Small intestine (tissue), 7 donors: ENCODE data around the gene NAV2. TPM values are rescaled to one million over a fixed set of nuclear protein-coding genes. Genes with fewer than 3 reads are reported as not detected.

Experiments
- DNase-seq, 2 donors: peaks; one replicate each; pipeline versions ENCODE4 v3.0.0 to v3.0.0-alpha.2; 2013
- FAIRE-seq: peaks from 2 replicates; lab custom pipeline; 2012; peaks lifted over from hg19 to GRCh38; lab: Jason Lieb, UNC
- H3K27ac ChIP-seq, 3 donors: one replicate each; pipeline ENCODE4 v1.5.1; 2013; ENCODE audit warnings: low read length in 2 of 3, mild to moderate bottlenecking in 2 of 3, control low read depth in 1 of 3, inconsistent platforms in 1 of 3, low read depth in 1 of 3, moderate library complexity in 1 of 3
- H3K27me3 ChIP-seq, 3 donors: one replicate each; pipeline ENCODE4 v1.6.1; 2013; ENCODE audit warnings: low read length in 3 of 3, inconsistent platforms in 1 of 3; ENCODE audit not compliant: control insufficient read depth in 3 of 3, insufficient read depth in 3 of 3
- H3K36me3 ChIP-seq, 3 donors: one replicate each; pipeline ENCODE4 v1.6.1; 2013; ENCODE audit warnings: low read length in 3 of 3, inconsistent platforms in 1 of 3, low read depth in 1 of 3, mild to moderate bottlenecking in 1 of 3, moderate library complexity in 1 of 3; ENCODE audit not compliant: control insufficient read depth in 3 of 3, insufficient read depth in 2 of 3
- H3K4me1 ChIP-seq, 3 donors: one replicate each; pipeline ENCODE4 v1.6.1; 2013; ENCODE audit warnings: low read length in 2 of 3, inconsistent platforms in 1 of 3, low read depth in 1 of 3, mild to moderate bottlenecking in 1 of 3, moderate library complexity in 1 of 3; ENCODE audit not compliant: control insufficient read depth in 3 of 3, insufficient read depth in 2 of 3
- H3K4me3 ChIP-seq, 3 donors: one replicate each; pipeline ENCODE4 v1.5.1; 2013; ENCODE audit warnings: low read length in 3 of 3, control low read depth in 1 of 3, inconsistent platforms in 1 of 3, low read depth in 1 of 3, mild to moderate bottlenecking in 1 of 3, moderate library complexity in 1 of 3
- H3K9me3 ChIP-seq, 2 donors: one replicate each; pipeline ENCODE4 v1.6.1; 2013; ENCODE audit warnings: low read depth in 1 of 2, low read length in 1 of 2; ENCODE audit not compliant: control insufficient read depth in 2 of 2, insufficient read depth in 1 of 2
- WGBS, 3 donors: extraction: QIAGEN DNeasy Blood & Tissue Kit; methylation state at CpG; one replicate each; pipeline ENCODE4 v1.1.7; 2013; 5-methylcytosine and 5-hydroxymethylcytosine counted together
- polyA plus RNA-seq, 4 donors: library from polyadenylated mRNA; stranded (reverse) in 3 of 4; unstranded in 1 of 4; fragments of 200-250 nt in 3 of 4; fragments of 120-200 nt in 1 of 4; gene quantifications; one replicate each; pipeline versions ENCODE4 v1.2.1 to v1.2.3, GENCODE V29; 2013
- donor health status: healthy with polysubstance abuse.
- donor health status: control.
- donor health status: control.
- donor health status: Bipolar disorder and iron deficiency.
- donor health status: healthy.

NAV2 gene
- polyA plus RNA-seq, 4 donors: 1.6 to 6.5 (median 3.6) TPM

DNA sequence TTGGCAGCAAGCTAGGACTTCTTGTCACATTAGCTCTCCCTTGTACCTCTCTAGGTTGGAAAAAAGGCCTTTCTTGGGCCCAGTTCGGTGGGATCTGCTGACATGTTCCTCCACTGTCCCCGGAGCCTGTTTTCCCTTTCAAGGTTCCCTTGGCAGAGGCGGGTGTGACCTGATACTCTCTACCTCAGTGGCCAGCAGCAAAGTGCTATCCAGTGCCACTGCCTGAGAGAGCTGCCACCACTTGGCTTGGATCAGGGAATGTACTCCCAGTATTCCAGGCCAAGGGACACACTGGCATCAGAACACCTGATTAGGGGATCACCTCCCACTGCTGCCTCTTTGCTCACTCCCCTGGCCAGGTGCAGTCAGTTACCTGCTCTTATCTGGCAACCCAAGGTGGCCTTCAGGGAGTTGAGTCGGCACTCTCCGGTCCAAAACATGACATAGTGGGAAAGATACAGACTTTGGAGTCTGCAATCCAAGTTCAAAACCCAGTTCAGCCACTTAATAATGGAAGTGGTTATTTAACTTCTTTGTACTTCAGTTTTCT, 17.8 kb upstream of the NAV2 start:
- FAIRE-seq (no peak), DNase-seq (no peak)
- WGBS, 3 donors: 77 to 87% (median 81%) methylated on average over 5 of the region's 5 CpGs
- H3K4me3 ChIP-seq: no peak overlapping the region
- H3K4me1 ChIP-seq: no peaks in the 10 kb centered on the region
- no peaks in the 10 kb centered on the region for H3K36me3 ChIP-seq
- H3K9me3 ChIP-seq: no peaks in the 10 kb centered on the region
- H3K27me3 ChIP-seq: no peaks in the 10 kb centered on the region
- no peak overlapping the region for H3K27ac ChIP-seq

DNA sequence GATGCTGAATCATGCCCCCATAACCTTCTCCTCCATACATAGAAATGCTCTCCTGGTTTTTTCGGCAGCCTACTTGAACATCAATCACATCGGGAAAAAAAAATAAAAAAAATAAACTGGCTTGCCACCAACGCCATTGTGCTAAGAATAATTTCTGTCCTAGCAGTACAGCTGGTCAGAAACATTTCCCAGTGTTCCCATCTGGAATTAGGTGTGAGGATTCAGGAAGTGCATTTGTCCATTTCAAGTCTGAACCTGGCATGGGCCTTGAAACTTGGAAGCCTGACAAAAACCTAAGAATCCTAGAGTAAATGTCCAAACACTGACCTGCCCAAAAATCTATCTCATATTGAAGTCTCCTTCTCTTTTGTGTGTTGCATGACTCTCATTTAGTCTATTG, 16.6 kb upstream of the NAV2 start:
- no peak for DNase-seq
- H3K27ac ChIP-seq: no peak overlapping the region
- no peaks in the 10 kb centered on the region for H3K9me3 ChIP-seq
- H3K4me3 ChIP-seq: no peak overlapping the region
- peaks cover 0 to 3% (median 0%) of the 10 kb centered on the region in 3 donors for H3K27me3 ChIP-seq
- 68 to 87% (median 82%) methylated on average over 3 of the region's 3 CpGs for whole genome bisulfite sequencing, 3 donors
- no peak for FAIRE-seq
- H3K4me1 ChIP-seq: no peaks in the 10 kb centered on the region
- H3K36me3 ChIP-seq: no peaks in the 10 kb centered on the region

DNA sequence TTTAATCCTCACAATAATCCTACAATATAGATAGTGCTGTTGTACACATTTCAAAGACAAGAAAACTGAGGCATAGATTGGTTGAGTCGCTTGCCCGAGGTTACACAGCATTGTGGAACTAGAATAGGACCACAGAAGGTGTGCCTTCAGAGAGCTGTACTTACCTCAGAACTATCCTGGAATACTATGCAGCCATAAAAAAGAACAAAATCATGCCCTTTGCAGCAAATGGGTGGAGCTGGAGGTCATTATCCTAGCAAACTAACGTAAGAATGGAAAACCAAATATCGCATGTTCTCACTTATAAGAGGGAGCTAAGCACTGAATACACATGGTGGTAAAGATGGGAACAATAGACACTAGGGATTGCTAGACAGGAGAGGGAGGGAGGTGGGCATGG, 15.7 kb upstream of the NAV2 start:
- WGBS, 3 donors: 93 to 97% (median 96%) methylated on average over 4 of the region's 4 CpGs
- FAIRE-seq (no peak), DNase-seq (no peak)
- no peak overlapping the region for H3K27ac ChIP-seq
- H3K9me3 ChIP-seq: no peaks in the 10 kb centered on the region
- no peaks in the 10 kb centered on the region for H3K36me3 ChIP-seq
- no peak overlapping the region for H3K4me3 ChIP-seq
- peaks cover 0 to 5% (median 0%) of the 10 kb centered on the region in 3 donors for H3K27me3 ChIP-seq
- no peaks in the 10 kb centered on the region for H3K4me1 ChIP-seq

DNA sequence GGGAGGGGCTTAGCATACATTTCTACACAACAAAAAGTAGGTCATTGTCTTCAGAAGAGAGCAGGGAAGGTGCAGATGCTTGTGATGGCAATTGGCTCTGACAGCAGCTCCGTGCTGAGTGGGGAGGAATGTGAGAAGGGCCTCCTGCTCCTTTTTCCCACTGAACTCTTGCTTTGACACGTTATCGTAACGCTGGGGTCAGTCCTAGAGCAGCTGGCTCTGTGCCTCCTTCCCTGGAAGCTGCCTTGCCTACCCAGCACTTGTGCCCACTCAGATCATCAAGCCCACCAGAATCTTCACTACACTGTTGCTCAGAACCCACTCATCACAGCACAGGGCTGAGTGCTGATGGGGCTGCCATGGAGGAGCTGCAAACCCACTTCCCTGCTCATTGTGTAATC, 14.9 kb upstream of the NAV2 start:
- Histone ChIP-seq H3K4me3 (no peak overlapping the region), H3K27ac (no peak overlapping the region), H3K36me3 (no peaks in the 10 kb centered on the region), H3K27me3 (peaks cover 0 to 5% (median 0%) of the 10 kb centered on the region in 3 donors), H3K9me3 (no peaks in the 10 kb centered on the region), H3K4me1 (no peaks in the 10 kb centered on the region)
- no peak for DNase-seq
- no peak for FAIRE-seq
- WGBS, 3 donors: 63 to 75% (median 68%) methylated on average over 4 of the region's 4 CpGs

DNA sequence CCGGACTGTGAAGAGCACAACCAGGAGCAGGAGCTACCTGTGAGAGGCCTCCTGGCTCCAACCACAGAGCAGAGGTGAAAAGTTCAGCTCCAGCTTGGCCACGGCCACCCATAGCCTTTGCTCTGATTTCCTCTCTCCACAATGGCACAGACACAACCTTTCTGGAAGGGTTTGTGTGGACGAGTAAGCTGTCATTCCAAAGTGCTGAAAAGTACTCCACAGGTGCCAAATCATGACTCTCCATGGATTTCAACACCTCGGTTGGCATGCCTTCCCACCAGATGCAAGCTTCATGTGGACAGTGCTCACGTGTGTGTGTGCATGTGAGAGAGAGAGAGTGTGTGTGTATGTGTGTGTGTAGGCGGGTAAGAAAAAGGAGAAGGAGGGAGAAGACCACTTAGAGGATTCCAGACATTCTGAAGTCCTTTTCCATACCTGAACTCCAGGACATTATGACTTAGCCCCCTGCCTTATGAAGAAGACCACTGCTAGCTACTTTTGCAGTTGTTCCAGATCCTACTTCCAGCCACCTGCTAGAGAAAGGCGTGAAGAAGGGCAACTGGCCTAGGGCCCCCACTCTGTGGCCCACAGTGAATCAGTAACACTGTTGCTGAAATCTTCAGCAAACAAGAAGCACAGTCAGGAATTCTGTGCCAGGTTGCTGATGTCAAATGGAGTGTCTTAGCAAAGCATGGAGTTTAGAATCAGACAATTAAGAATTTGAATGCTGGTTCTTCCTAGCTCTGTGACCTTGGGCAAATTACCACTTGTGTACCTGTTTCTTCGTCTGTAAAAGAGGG, 13.9 kb upstream of the NAV2 start:
- 74 to 77% (median 76%) methylated on average over 8 of the region's 8 CpGs for WGBS, 3 donors
- Histone ChIP-seq H3K36me3 (no peaks in the 10 kb centered on the region), H3K9me3 (no peaks in the 10 kb centered on the region), H3K4me3 (no peak overlapping the region), H3K27ac (no peak overlapping the region), H3K4me1 (no peaks in the 10 kb centered on the region), H3K27me3 (peaks cover 0 to 5% (median 0%) of the 10 kb centered on the region in 3 donors)
- no peak for FAIRE-seq
- DNase-seq: no peak

DNA sequence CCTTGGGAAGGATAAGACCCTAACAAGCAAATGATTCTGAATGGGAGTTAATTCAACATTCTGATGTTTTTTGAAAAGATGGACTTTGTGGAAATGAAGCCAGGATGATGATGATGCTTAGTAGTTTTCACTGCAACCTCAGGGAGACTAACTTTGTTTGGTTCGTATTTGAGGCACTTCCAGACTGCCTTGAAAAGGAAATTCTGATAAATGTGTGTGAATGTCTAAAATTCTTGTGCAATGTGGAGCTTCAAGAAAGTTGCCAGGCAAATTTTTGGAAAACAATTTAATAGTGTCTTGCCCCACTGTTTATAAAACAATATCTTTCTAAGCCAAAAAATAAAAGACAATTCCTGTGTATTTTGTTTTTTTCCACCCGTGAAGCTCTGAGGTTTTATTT, 11.2 kb upstream of the NAV2 start:
- peaks cover 0 to 3% (median 0%) of the 10 kb centered on the region in 3 donors for H3K4me1 ChIP-seq
- no peak overlapping the region for H3K27ac ChIP-seq
- no peak for FAIRE-seq
- no peaks in the 10 kb centered on the region for H3K9me3 ChIP-seq
- WGBS, 3 donors: 47 to 59% (median 51%) methylated on average over 2 of the region's 2 CpGs
- no peak overlapping the region for H3K4me3 ChIP-seq
- H3K27me3 ChIP-seq: peaks cover 0 to 5% (median 0%) of the 10 kb centered on the region in 3 donors
- no peaks in the 10 kb centered on the region for H3K36me3 ChIP-seq
- no peak for DNase-seq

DNA sequence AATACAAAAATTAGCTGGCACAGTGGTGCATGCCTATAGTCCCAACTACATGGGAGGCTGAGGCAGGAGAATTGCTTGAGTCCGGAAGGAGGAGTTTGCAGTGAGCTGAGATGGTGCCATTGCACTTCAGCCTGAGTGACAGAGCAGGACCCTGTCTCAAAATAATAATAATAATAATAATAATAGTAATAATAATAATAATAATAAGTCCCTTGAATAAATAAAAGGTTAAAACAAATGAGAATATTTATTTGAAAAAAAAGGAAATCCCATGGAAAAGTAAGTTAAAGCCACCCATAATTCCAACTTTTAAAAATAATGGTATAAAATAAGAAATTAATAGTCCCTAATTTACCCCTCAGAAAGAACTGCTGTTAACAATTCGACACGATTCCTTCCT, 10.0 kb upstream of the NAV2 start:
- Histone ChIP-seq H3K4me1 (peaks cover 0 to 3% (median 0%) of the 10 kb centered on the region in 3 donors), H3K27ac (no peak overlapping the region), H3K36me3 (no peaks in the 10 kb centered on the region), H3K9me3 (no peaks in the 10 kb centered on the region), H3K4me3 (no peak overlapping the region), H3K27me3 (peaks cover 0 to 5% (median 0%) of the 10 kb centered on the region in 3 donors)
- FAIRE-seq (no peak), DNase-seq (no peak)
- 95 to 97% (median 96%) methylated on average over 3 of the region's 3 CpGs for WGBS, 3 donors

DNA sequence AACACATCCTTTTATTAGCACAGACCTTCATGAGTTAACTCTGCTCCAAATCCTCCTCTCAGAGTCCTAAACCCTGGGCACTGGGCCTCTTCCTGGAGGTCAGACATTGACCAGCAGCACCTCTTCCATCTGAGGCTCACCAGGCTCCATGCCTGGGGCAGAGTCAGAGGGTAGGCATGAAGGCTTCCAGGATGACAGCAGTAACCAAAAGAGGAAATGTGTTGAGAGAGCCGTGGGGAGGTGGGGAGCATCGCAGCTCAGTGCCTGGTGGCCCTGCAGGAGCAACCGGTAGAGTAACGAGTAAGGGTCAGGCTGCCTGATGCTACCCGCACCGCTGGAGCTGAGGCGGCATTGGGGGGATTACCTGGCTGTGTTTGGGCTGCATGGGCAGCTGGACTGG, 9.4 kb upstream of the NAV2 start:
- H3K4me1 ChIP-seq: peaks cover 0 to 3% (median 0%) of the 10 kb centered on the region in 3 donors
- FAIRE-seq: no peak
- WGBS, 3 donors: 71 to 86% (median 74%) methylated on average over 7 of the region's 7 CpGs
- no peak overlapping the region for H3K27ac ChIP-seq
- H3K36me3 ChIP-seq: no peaks in the 10 kb centered on the region
- no peak overlapping the region for H3K4me3 ChIP-seq
- peaks cover 0 to 5% (median 0%) of the 10 kb centered on the region in 3 donors for H3K27me3 ChIP-seq
- no peak for DNase-seq
- no peaks in the 10 kb centered on the region for H3K9me3 ChIP-seq
